ENCODE results near the gene ADAM15. TPM values are rescaled to one million over a fixed set of nuclear protein-coding genes. Genes with fewer than 3 reads are reported as not detected.
A peak's percentile ranks its signal among the peaks of the same experiment; 100 is the strongest.

Gene ADAM15
- total and polyA plus RNA-seq, 2 donors (not counting 1 experiment from before 2014, with no cell fraction given) = 14.6 to 28.4 TPM

GRCh38 chr1:155071701-155072100 lies 20.6 kb downstream of the ADAM15 start:
- no peak for DNase-seq
- peaks cover 0 to 18% of the 10 kb centered on the region in 2 experiments for H3K36me3 ChIP-seq (replicated peaks in 1 of 2; ENCODE audit: control extremely low read depth in 1 of 2, control insufficient read depth in 1 of 2, extremely low read depth in 1 of 2, insufficient read depth in 2 of 2, low read length in 1 of 2)
- Mint-ChIP-seq H3K4me3 (peak overlapping the region; percentile 51), H3K27me3 (no peaks in the 10 kb centered on the region), H3K9me3 (ENCODE audit: insufficient read depth) (no peaks in the 10 kb centered on the region), H3K27ac (peak overlapping the region; percentile 48), H3K4me1 (peaks cover 44% of the 10 kb centered on the region)
- peaks cover 21% of the 10 kb centered on the region for H4K20me1 ChIP-seq (ENCODE audit: control insufficient read depth, insufficient read depth, low read length, poor library complexity, severe bottlenecking)
- peak overlapping the region; percentile 65 for H3K9ac ChIP-seq (ENCODE audit: low read length)
- H3K4me2 ChIP-seq (replicated peaks; ENCODE audit: low read depth, low read length, poor library complexity, severe bottlenecking) = peak overlapping the region; percentile 87
- no peaks in the 10 kb centered on the region for H3K9me3 ChIP-seq (ENCODE audit: control extremely low read depth in 1 of 3, control insufficient read depth in 2 of 3, insufficient read depth in 1 of 3, low read length in 2 of 3)
- H3K27me3 ChIP-seq (replicated peaks in 1 of 4; ENCODE audit: control extremely low read depth in 1 of 4, control insufficient read depth in 3 of 4, insufficient read depth in 4 of 4, low read length in 3 of 4) = no peaks in the 10 kb centered on the region
- WGBS (ENCODE audit: insufficient coverage) = 76% methylated on average over 14 of the region's 14 CpGs
- H3K4me1 ChIP-seq (ENCODE audit: control insufficient read depth in 2 of 2, insufficient read depth in 2 of 2, low read length in 2 of 2) = peaks cover 25 to 40% of the 10 kb centered on the region in 2 donors
- ChIA-PET POLR2A (interaction anchor here (1.2 kb wide), 1 partner anchor 512 kb away, joined by 3 read pairs; no protein-coding TSS in a partner anchor), CTCF (interaction anchor here (0.9 to 20.2 kb wide), 9 partner anchors 9 to 96 kb away, joined by 3 to 370 read pairs (median 6); partner anchors contain the start of genes ADAM15 and EFNA4)
- intact Hi-C loops (cut with micrococcal nuclease) = loop anchor here (1.0 kb wide), 2 partner anchors 8 kb away; partner anchors contain the start of gene EFNA4
- no peaks in the 10 kb centered on the region for H3K79me2 ChIP-seq (ENCODE audit: control insufficient read depth, insufficient read depth, low read length)
- TF ChIP-seq CTCF (IDR thresholded peaks at IDR 0.05) (no peak), EZH2 (IDR thresholded peaks at IDR 0.05; ENCODE audit: borderline replicate concordance, insufficient read depth, low read depth, low read length, poor library complexity, severe bottlenecking) (no peak)
- peak overlapping the region; percentile 37 for H2AFZ ChIP-seq (ENCODE audit: insufficient read depth, low read depth, low read length, poor library complexity, severe bottlenecking)
- no peak for ATAC-seq (ENCODE audit: low read depth)
- peak overlapping the region in 1 of 5 experiments; percentile 34 for H3K4me3 ChIP-seq (ENCODE audit: control extremely low read depth in 1 of 5, extremely low read depth in 1 of 5, insufficient read depth in 1 of 5, low read depth in 2 of 5, low read length in 4 of 5)
- peak overlapping the region; percentile 32 to 38 for H3K27ac ChIP-seq (ENCODE audit: low read length in 2 of 2)

- Mint-ChIP-seq H3K27me3 (no peaks in the 10 kb centered on the region), H3K27ac (peak overlapping the region; percentile 47), H3K4me3 (peak overlapping the region; percentile 51), H3K9me3 (ENCODE audit: insufficient read depth) (no peaks in the 10 kb centered on the region), H3K4me1 (peaks cover 39% of the 10 kb centered on the region)
- ATAC-seq (ENCODE audit: low read depth) = no peak
- 85% methylated on average over 4 of the region's 7 CpGs for WGBS (ENCODE audit: insufficient coverage)
- CTCF ChIA-PET = interaction anchor here (0.9 to 3.7 kb wide), 7 partner anchors 8 to 23 kb away, joined by 3 to 35 read pairs (median 6); partner anchors contain the start of gene EFNA4
- no peak for DNase-seq
- Histone ChIP-seq H3K79me2 (ENCODE audit: control insufficient read depth, insufficient read depth, low read length) (no peaks in the 10 kb centered on the region), H3K4me1 (ENCODE audit: control insufficient read depth in 2 of 2, insufficient read depth in 2 of 2, low read length in 2 of 2) (peaks cover 25 to 33% of the 10 kb centered on the region in 2 donors), H3K9me3 (ENCODE audit: control extremely low read depth in 1 of 3, control insufficient read depth in 2 of 3, insufficient read depth in 1 of 3, low read length in 2 of 3) (no peaks in the 10 kb centered on the region), H3K4me3 (ENCODE audit: control extremely low read depth in 1 of 5, extremely low read depth in 1 of 5, insufficient read depth in 1 of 5, low read depth in 2 of 5, low read length in 4 of 5) (no peak overlapping the region), H2AFZ (ENCODE audit: insufficient read depth, low read depth, low read length, poor library complexity, severe bottlenecking) (no peak overlapping the region), H3K27ac (ENCODE audit: low read length in 2 of 2) (no peak overlapping the region), H3K27me3 (replicated peaks in 1 of 4; ENCODE audit: control extremely low read depth in 1 of 4, control insufficient read depth in 3 of 4, insufficient read depth in 4 of 4, low read length in 3 of 4) (no peaks in the 10 kb centered on the region), H3K9ac (ENCODE audit: low read length) (no peak overlapping the region), H3K36me3 (replicated peaks in 1 of 2; ENCODE audit: control extremely low read depth in 1 of 2, control insufficient read depth in 1 of 2, extremely low read depth in 1 of 2, insufficient read depth in 2 of 2, low read length in 1 of 2) (peaks cover 0 to 12% of the 10 kb centered on the region in 2 experiments), H4K20me1 (ENCODE audit: control insufficient read depth, insufficient read depth, low read length, poor library complexity, severe bottlenecking) (peaks cover 14% of the 10 kb centered on the region), H3K4me2 (replicated peaks; ENCODE audit: low read depth, low read length, poor library complexity, severe bottlenecking) (no peak overlapping the region)
- intact Hi-C loops (cut with micrococcal nuclease) = no loop called here
- TF ChIP-seq EZH2 (IDR thresholded peaks at IDR 0.05; ENCODE audit: borderline replicate concordance, insufficient read depth, low read depth, low read length, poor library complexity, severe bottlenecking) = no peak
- TF ChIP-seq CTCF (IDR thresholded peaks at IDR 0.05) = no peak
- POLR2A ChIA-PET = interaction anchor here (1.2 kb wide), 1 partner anchor 513 kb away, joined by 3 read pairs; no protein-coding TSS in a partner anchor
Measured at GRCh38 chr1:155072531-155073289, 21.6 kb downstream of the ADAM15 start.
